Smooth muscle cell (in vitro differentiated cells): Measurements from ENCODE around the gene SGK1. TPM values are rescaled to one million over a fixed set of nuclear protein-coding genes. Genes with fewer than 3 reads are reported as not detected.

ENCODE experiments used
- DNase-seq: peaks from one replicate; lab custom pipeline; 2025; ENCODE audit not compliant: unreplicated experiment; lab: John Stamatoyannopoulos, UW
- H2AFZ ChIP-seq: fragments of 200-600 bp; sonication (generic); 2 replicates; pipeline ENCODE4 v1.6.0; 2016; ENCODE audit warnings: antibody characterized with exemption, low read depth, mild to moderate bottlenecking
- H3F3A ChIP-seq: fragments of 200-600 bp; sonication (generic); 2 replicates; pipeline ENCODE4 v1.6.0; 2017; ENCODE audit warnings: antibody characterized with exemption, low read depth
- H3K27ac ChIP-seq: fragments of 200-600 bp; sonication (generic); 2 replicates; pipeline ENCODE4 v1.5.1; 2016; ENCODE audit warnings: low read depth, mild to moderate bottlenecking
- H3K27me3 ChIP-seq: fragments of 200-600 bp; sonication (generic); 2 replicates; pipeline ENCODE4 v1.6.1; 2016; ENCODE audit warnings: low read depth, mild to moderate bottlenecking
- H3K36me3 ChIP-seq: fragments of 200-600 bp; sonication (generic); 2 replicates; pipeline ENCODE4 v1.5.1; 2016; ENCODE audit warnings: low read depth
- H3K4me1 ChIP-seq: fragments of 200-600 bp; sonication (generic); 2 replicates; pipeline ENCODE4 v1.5.1; 2016; ENCODE audit warnings: low read depth
- H3K4me2 ChIP-seq: fragments of 200-600 bp; sonication (generic); 2 replicates; pipeline ENCODE4 v1.6.0; 2016; ENCODE audit warnings: mild to moderate bottlenecking
- H3K4me3 ChIP-seq: fragments of 200-600 bp; sonication (generic); 2 replicates; pipeline ENCODE4 v1.5.1; 2016; ENCODE audit warnings: mild to moderate bottlenecking
- H3K79me2 ChIP-seq: fragments of 200-600 bp; sonication (generic); 2 replicates; pipeline ENCODE4 v1.6.0; 2016; ENCODE audit warnings: low read depth, mild to moderate bottlenecking
- H3K9ac ChIP-seq: fragments of 200-600 bp; sonication (generic); 2 replicates; pipeline ENCODE4 v1.6.0; 2016; ENCODE audit warnings: low read depth
- H3K9me3 ChIP-seq: fragments of 200-600 bp; sonication (generic); replicated peaks from 2 replicates; pipeline ENCODE4 v1.5.1; 2016; ENCODE audit warnings: low read depth
- H4K20me1 ChIP-seq: fragments of 200-600 bp; sonication (generic); 2 replicates; pipeline ENCODE4 v1.6.0; 2016; ENCODE audit warnings: low read depth
- CTCF ChIP-seq: fragments of 200-600 bp; sonication (generic); IDR thresholded peaks from 2 replicates; pipeline ENCODE4 v1.5.1; 2017; ENCODE audit warnings: borderline replicate concordance, mild to moderate bottlenecking, antibody characterized with exemption; ENCODE audit not compliant: insufficient read depth, poor library complexity, severe bottlenecking
- WGBS: methylation state at CpG from one replicate; pipeline ENCODE4 v1.1.7; 2016; ENCODE audit warnings: low lambda C conversion rate; 5-methylcytosine and 5-hydroxymethylcytosine counted together
- polyA plus RNA-seq: library from polyadenylated mRNA; unstranded; fragments of >200 nt; fragmentation: Nextera tagmentation; extraction: Ambion mirVana; gene quantifications from 2 replicates; pipeline ENCODE4 v1.2.1, GENCODE V29; 2016
- total RNA-seq: library from RNA; depleted of rRNA; stranded (reverse); fragments of >200 nt; gene quantifications from 2 replicates; pipeline ENCODE4 v1.2.3, GENCODE V29; 2014

Gene SGK1
- total and polyA plus RNA-seq, 2 experiments from 2014 or later: 18.9 to 109 TPM

GRCh38 chr6:134324141-134324540 is 6.2 kb upstream of the SGK1 start:
- DNase-seq: no peak
- no peak overlapping the region for H3K27ac ChIP-seq
- 87% methylated on average over 5 of the region's 5 CpGs for WGBS
- no peaks in the 10 kb centered on the region for H3K79me2 ChIP-seq
- H3K4me3 ChIP-seq: no peak overlapping the region
- H2AFZ ChIP-seq: no peak overlapping the region
- no peaks in the 10 kb centered on the region for H3K4me1 ChIP-seq
- no peak for TF ChIP-seq CTCF
- H3K4me2 ChIP-seq: no peak overlapping the region
- H4K20me1 ChIP-seq: no peaks in the 10 kb centered on the region
- H3K36me3 ChIP-seq: no peaks in the 10 kb centered on the region
- H3K9me3 ChIP-seq: no peaks in the 10 kb centered on the region
- no peaks in the 10 kb centered on the region for H3F3A ChIP-seq
- no peak overlapping the region for H3K9ac ChIP-seq
- H3K27me3 ChIP-seq: peaks cover 6% of the 10 kb centered on the region

GRCh38 chr6:134323698-134324097 is 5.8 kb upstream of the SGK1 start:
- Histone ChIP-seq H3F3A (no peaks in the 10 kb centered on the region), H3K9ac (no peak overlapping the region), H3K27me3 (peaks cover 11% of the 10 kb centered on the region), H3K27ac (no peak overlapping the region), H3K4me3 (no peak overlapping the region), H3K79me2 (no peaks in the 10 kb centered on the region), H4K20me1 (no peaks in the 10 kb centered on the region), H2AFZ (no peak overlapping the region), H3K4me2 (no peak overlapping the region), H3K4me1 (no peaks in the 10 kb centered on the region), H3K36me3 (no peaks in the 10 kb centered on the region), H3K9me3 (no peaks in the 10 kb centered on the region)
- no peak for TF ChIP-seq CTCF
- no peak for DNase-seq
- WGBS: 84% methylated on average over 2 of the region's 2 CpGs

GRCh38 chr6:134323294-134323693 is 5.4 kb upstream of the SGK1 start:
- DNase-seq: no peak
- 91% methylated on average over 1 of the region's 1 CpG for WGBS
- Histone ChIP-seq H3K4me2 (no peak overlapping the region), H3K27me3 (peaks cover 15% of the 10 kb centered on the region), H3K9ac (no peak overlapping the region), H3K9me3 (no peaks in the 10 kb centered on the region), H3K4me1 (no peaks in the 10 kb centered on the region), H4K20me1 (no peaks in the 10 kb centered on the region), H3K4me3 (no peak overlapping the region), H3K36me3 (no peaks in the 10 kb centered on the region), H3K27ac (no peak overlapping the region), H2AFZ (no peak overlapping the region), H3F3A (no peaks in the 10 kb centered on the region), H3K79me2 (no peaks in the 10 kb centered on the region)
- no peak for TF ChIP-seq CTCF

GRCh38 chr6:134322216-134322615 is 4.3 kb upstream of the SGK1 start:
- H3K4me3 ChIP-seq: no peak overlapping the region
- H2AFZ ChIP-seq: no peak overlapping the region
- no peak for DNase-seq
- H3K36me3 ChIP-seq: no peaks in the 10 kb centered on the region
- no peaks in the 10 kb centered on the region for H3K79me2 ChIP-seq
- no peaks in the 10 kb centered on the region for H3K9me3 ChIP-seq
- no peak overlapping the region for H3K9ac ChIP-seq
- H3K27ac ChIP-seq: no peak overlapping the region
- H3K4me2 ChIP-seq: no peak overlapping the region
- no peaks in the 10 kb centered on the region for H3K4me1 ChIP-seq
- no peaks in the 10 kb centered on the region for H4K20me1 ChIP-seq
- H3F3A ChIP-seq: no peaks in the 10 kb centered on the region
- 62% methylated on average over 2 of the region's 2 CpGs for WGBS
- no peak for TF ChIP-seq CTCF
- H3K27me3 ChIP-seq: peaks cover 25% of the 10 kb centered on the region
